Sigmoid colon (tissue), 7 donors: ENCODE data around the gene KCNIP1. TPM values are rescaled to one million over a fixed set of nuclear protein-coding genes. Genes with fewer than 3 reads are reported as not detected.

ENCODE experiments used
- DNase-seq: peaks from one replicate; pipeline ENCODE4 v3.0.0-alpha.2; 2019
- H3K27ac ChIP-seq, 4 donors: fragments of 200-600 bp; sonication (generic); one replicate each; pipeline ENCODE4 v1.5.1; 2016 to 2019; ENCODE audit warnings: mild to moderate bottlenecking in 1 of 4
- H3K27me3 ChIP-seq, 3 donors: fragments of 200-600 bp; sonication (generic); one replicate each; pipeline ENCODE4 v1.5.1; 2019; ENCODE audit warnings: mild to moderate bottlenecking in 1 of 3
- H3K36me3 ChIP-seq, 4 donors: fragments of 200-600 bp; sonication (generic); one replicate each; pipeline ENCODE4 v1.5.1; 2016 to 2019
- H3K4me1 ChIP-seq, 4 donors: fragments of 200-600 bp; sonication (generic); one replicate each; pipeline ENCODE4 v1.5.1; 2017 to 2019
- H3K4me3 ChIP-seq, 4 donors: fragments of 200-600 bp; sonication (generic); one replicate each; pipeline ENCODE4 v1.5.1; 2017 to 2019; ENCODE audit warnings: mild to moderate bottlenecking in 2 of 4, moderate library complexity in 1 of 4
- H3K9me3 ChIP-seq, 4 donors: fragments of 200-600 bp in 3 of 4; sonication (generic) in 3 of 4; one replicate each; pipeline versions ENCODE4 v1.5.1 to v1.6.1; 2013 to 2019
- EP300 ChIP-seq, 4 donors: sonication (generic); formaldehyde crosslinking; IDR thresholded peaks; one replicate each; pipeline ENCODE4 v1.6.1; 2017; ENCODE audit warnings: antibody characterized with exemption in 4 of 4
- POLR2A ChIP-seq, 2 donors: fragments of 450-650 bp; IDR thresholded peaks; one replicate each; pipeline ENCODE4 v1.6.1; 2016; ENCODE audit warnings: antibody characterized with exemption in 2 of 2, mild to moderate bottlenecking in 2 of 2, moderate library complexity in 2 of 2
- POLR2AphosphoS5 ChIP-seq, 4 donors: sonication (generic); formaldehyde crosslinking; IDR thresholded peaks; one replicate each; pipeline ENCODE4 v1.6.1; 2017; ENCODE audit warnings: antibody characterized with exemption in 4 of 4
- WGBS, 2 donors: extraction: QIAGEN DNeasy Blood & Tissue Kit; methylation state at CpG; one replicate each; pipeline ENCODE4 v1.1.7; 2013; 5-methylcytosine and 5-hydroxymethylcytosine counted together
- intact Hi-C: fragments of 100-400 bp; cut with DNase I; formaldehyde crosslinking; loops from one replicate; pipeline ENCODE4 v1.15.1; 2023
- polyA plus RNA-seq, 3 donors: library from polyadenylated mRNA; stranded (reverse); fragments of 200-250 nt; gene quantifications; one replicate each; pipeline ENCODE4 v1.2.3, GENCODE V29; 2013
- total RNA-seq, 4 donors: library from RNA; depleted of rRNA; stranded (reverse); fragments of >200 nt; gene quantifications; one replicate each; pipeline ENCODE4 v1.1.0, GENCODE V29; 2016
- TF ChIP-seq, protein P1 (sequence below), 4 experiments: fragments of 450-650 bp in 3 of 4; fragments of 200-600 bp in 1 of 4; IDR thresholded peaks; one replicate each; pipeline ENCODE4 v1.5.1; 2016 to 2019; ENCODE audit warnings: antibody characterized with exemption in 4 of 4, mild to moderate bottlenecking in 3 of 4, moderate library complexity in 2 of 4
- donor health status: healthy with polysubstance abuse.
- donor health status: Bipolar disorder and iron deficiency.
- donor health status: healthy.

The KCNIP1 gene
- total and polyA plus RNA-seq, 7 donors: 0.28 to 2.8 (median 1.1) TPM; not detected in 2

DNA sequence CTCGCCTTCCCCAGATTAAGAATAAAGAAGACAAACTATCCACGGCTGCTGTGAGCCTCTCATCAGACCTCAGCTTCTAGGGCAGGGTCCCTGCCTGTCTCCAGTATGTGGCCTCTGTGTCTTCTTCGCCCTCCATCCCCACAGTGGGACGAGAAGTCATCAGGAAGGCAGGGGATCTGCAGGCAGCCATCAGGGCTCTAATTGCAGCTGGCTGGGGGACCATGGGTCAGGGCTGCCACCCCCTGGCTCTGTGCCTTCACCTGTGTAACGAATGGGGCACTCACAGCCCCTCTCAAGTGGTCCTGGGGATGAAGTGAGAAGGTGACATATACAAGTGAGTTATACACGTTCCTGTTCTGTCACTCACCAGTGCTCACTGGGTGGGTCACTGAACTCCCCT is 139.8 kb downstream of the KCNIP1 start:
- no peaks in the 10 kb centered on the region for H3K9me3 ChIP-seq
- WGBS, 2 donors: 46 to 57% methylated on average over 6 of the region's 6 CpGs
- intact Hi-C loops: no loop called here
- no peak overlapping the region for H3K27ac ChIP-seq
- no peak overlapping the region for H3K4me3 ChIP-seq
- DNase-seq: peak; percentile 49
- no peaks in the 10 kb centered on the region for H3K36me3 ChIP-seq
- no peaks in the 10 kb centered on the region for H3K4me1 ChIP-seq
- TF ChIP-seq POLR2A (IDR thresholded peaks at IDR 0.05) (no peak), POLR2AphosphoS5 (IDR thresholded peaks at IDR 0.05) (no peak), EP300 (IDR thresholded peaks at IDR 0.05) (no peak)
- TF ChIP-seq, protein P1, sequence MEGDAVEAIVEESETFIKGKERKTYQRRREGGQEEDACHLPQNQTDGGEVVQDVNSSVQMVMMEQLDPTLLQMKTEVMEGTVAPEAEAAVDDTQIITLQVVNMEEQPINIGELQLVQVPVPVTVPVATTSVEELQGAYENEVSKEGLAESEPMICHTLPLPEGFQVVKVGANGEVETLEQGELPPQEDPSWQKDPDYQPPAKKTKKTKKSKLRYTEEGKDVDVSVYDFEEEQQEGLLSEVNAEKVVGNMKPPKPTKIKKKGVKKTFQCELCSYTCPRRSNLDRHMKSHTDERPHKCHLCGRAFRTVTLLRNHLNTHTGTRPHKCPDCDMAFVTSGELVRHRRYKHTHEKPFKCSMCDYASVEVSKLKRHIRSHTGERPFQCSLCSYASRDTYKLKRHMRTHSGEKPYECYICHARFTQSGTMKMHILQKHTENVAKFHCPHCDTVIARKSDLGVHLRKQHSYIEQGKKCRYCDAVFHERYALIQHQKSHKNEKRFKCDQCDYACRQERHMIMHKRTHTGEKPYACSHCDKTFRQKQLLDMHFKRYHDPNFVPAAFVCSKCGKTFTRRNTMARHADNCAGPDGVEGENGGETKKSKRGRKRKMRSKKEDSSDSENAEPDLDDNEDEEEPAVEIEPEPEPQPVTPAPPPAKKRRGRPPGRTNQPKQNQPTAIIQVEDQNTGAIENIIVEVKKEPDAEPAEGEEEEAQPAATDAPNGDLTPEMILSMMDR (IDR thresholded peaks at IDR 0.05): no peak
- H3K27me3 ChIP-seq: peaks cover 0 to 21% (median 0%) of the 10 kb centered on the region in 3 donors

- no peak overlapping the region for H3K27ac ChIP-seq
- no peaks in the 10 kb centered on the region for H3K9me3 ChIP-seq
- no peak overlapping the region for H3K4me3 ChIP-seq
- DNase-seq: peak; percentile 4
- TF ChIP-seq, protein P1 (IDR thresholded peaks at IDR 0.05): no peak
- TF ChIP-seq POLR2AphosphoS5 (IDR thresholded peaks at IDR 0.05): no peak
- TF ChIP-seq POLR2A (IDR thresholded peaks at IDR 0.05): no peak
- TF ChIP-seq EP300 (IDR thresholded peaks at IDR 0.05): no peak
- H3K36me3 ChIP-seq: no peaks in the 10 kb centered on the region
- no peaks in the 10 kb centered on the region for H3K4me1 ChIP-seq
- intact Hi-C loops: no loop called here
- H3K27me3 ChIP-seq: peaks cover 0 to 21% (median 0%) of the 10 kb centered on the region in 3 donors
Measured at GRCh38 chr5:170644501-170644900, 140.7 kb downstream of the KCNIP1 start.

DNA sequence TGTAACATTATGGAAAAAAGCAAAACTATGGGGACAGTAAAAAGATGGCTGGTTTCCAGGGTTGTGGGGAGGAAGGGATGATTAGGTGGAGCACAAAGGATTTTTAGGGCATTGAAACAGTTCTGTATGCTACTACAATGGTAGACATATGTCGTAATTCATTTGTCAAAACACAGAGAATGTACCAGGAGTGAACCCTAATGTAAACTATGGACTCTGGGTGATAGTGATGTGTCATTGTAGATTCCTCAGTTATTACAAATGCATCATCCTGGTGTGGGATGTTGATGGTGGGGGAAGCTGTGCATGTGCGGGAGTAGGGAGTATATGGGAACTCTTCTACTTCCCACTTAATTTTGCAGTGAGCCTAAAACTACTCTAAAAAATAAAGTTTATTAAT is 144.7 kb downstream of the KCNIP1 start:
- Histone ChIP-seq H3K36me3 (no peaks in the 10 kb centered on the region), H3K4me3 (no peak overlapping the region), H3K4me1 (no peaks in the 10 kb centered on the region), H3K27ac (no peak overlapping the region), H3K9me3 (no peaks in the 10 kb centered on the region), H3K27me3 (peaks cover 0 to 3% (median 0%) of the 10 kb centered on the region in 3 donors)
- intact Hi-C loops: no loop called here
- no peak for TF ChIP-seq POLR2AphosphoS5 (IDR thresholded peaks at IDR 0.05)
- TF ChIP-seq POLR2A (IDR thresholded peaks at IDR 0.05): no peak
- TF ChIP-seq, protein P1 (IDR thresholded peaks at IDR 0.05): no peak
- no peak for TF ChIP-seq EP300 (IDR thresholded peaks at IDR 0.05)
- no peak for DNase-seq
- 81 to 89% methylated on average over 2 of the region's 2 CpGs for WGBS, 2 donors

- no peak overlapping the region for H3K27ac ChIP-seq
- TF ChIP-seq POLR2AphosphoS5 (IDR thresholded peaks at IDR 0.05): no peak
- TF ChIP-seq, protein P1 (IDR thresholded peaks at IDR 0.05): no peak
- TF ChIP-seq EP300 (IDR thresholded peaks at IDR 0.05): no peak
- TF ChIP-seq POLR2A (IDR thresholded peaks at IDR 0.05): no peak
- H3K4me1 ChIP-seq: no peaks in the 10 kb centered on the region
- 69 to 85% methylated on average over 2 of the region's 2 CpGs for WGBS, 2 donors
- no peaks in the 10 kb centered on the region for H3K36me3 ChIP-seq
- no peaks in the 10 kb centered on the region for H3K9me3 ChIP-seq
- no peaks in the 10 kb centered on the region for H3K27me3 ChIP-seq
- H3K4me3 ChIP-seq: no peak overlapping the region
- DNase-seq: peak; percentile 26
- intact Hi-C loops: no loop called here
Measured at GRCh38 chr5:170650850-170651249, 147.0 kb downstream of the KCNIP1 start.

- Histone ChIP-seq H3K36me3 (no peaks in the 10 kb centered on the region), H3K27ac (no peak overlapping the region), H3K9me3 (no peaks in the 10 kb centered on the region), H3K4me3 (no peak overlapping the region), H3K4me1 (no peaks in the 10 kb centered on the region), H3K27me3 (no peaks in the 10 kb centered on the region)
- intact Hi-C loops: no loop called here
- TF ChIP-seq EP300 (IDR thresholded peaks at IDR 0.05): no peak
- TF ChIP-seq POLR2A (IDR thresholded peaks at IDR 0.05): no peak
- TF ChIP-seq, protein P1 (IDR thresholded peaks at IDR 0.05): no peak
- no peak for TF ChIP-seq POLR2AphosphoS5 (IDR thresholded peaks at IDR 0.05)
- DNase-seq: peak; percentile 12
- 42 to 63% methylated on average over 11 of the region's 11 CpGs for WGBS, 2 donors
Measured at GRCh38 chr5:170651604-170652277, 147.9 kb downstream of the KCNIP1 start.
